Transverse colon (tissue), 4 donors: ENCODE data around the gene FAM25G.
"Not testable (repeated sequence)": the region's sequence is repeated elsewhere in the genome, so short reads cannot be mapped to it uniquely, and the experiment has no call there.

ENCODE experiments used
- EP300 ChIP-seq: sonication (generic); formaldehyde crosslinking; IDR thresholded peaks from one replicate; pipeline ENCODE4 v1.6.1; 2017; ENCODE audit warnings: antibody characterized with exemption, low read depth
- POLR2A ChIP-seq: fragments of 450-650 bp; IDR thresholded peaks from one replicate; pipeline ENCODE4 v1.6.1; 2016; ENCODE audit warnings: antibody characterized with exemption, mild to moderate bottlenecking, moderate library complexity
- POLR2AphosphoS5 ChIP-seq, 3 donors: sonication (generic); formaldehyde crosslinking; IDR thresholded peaks; one replicate each; pipeline ENCODE4 v1.6.1; 2016; ENCODE audit warnings: antibody characterized with exemption in 3 of 3
- TF ChIP-seq, protein P1 (sequence below), 5 experiments: fragments of 200-600 bp in 3 of 5; fragments of 450-650 bp in 2 of 5; sonication (generic) in 3 of 5; IDR thresholded peaks; 1 replicate in 2 of 5; 2 replicates in 3 of 5; pipeline ENCODE4 v1.5.1; 2016 to 2017; ENCODE audit warnings: antibody characterized with exemption in 5 of 5, inconsistent platforms in 3 of 5, mild to moderate bottlenecking in 2 of 5, moderate library complexity in 1 of 5

DNA sequence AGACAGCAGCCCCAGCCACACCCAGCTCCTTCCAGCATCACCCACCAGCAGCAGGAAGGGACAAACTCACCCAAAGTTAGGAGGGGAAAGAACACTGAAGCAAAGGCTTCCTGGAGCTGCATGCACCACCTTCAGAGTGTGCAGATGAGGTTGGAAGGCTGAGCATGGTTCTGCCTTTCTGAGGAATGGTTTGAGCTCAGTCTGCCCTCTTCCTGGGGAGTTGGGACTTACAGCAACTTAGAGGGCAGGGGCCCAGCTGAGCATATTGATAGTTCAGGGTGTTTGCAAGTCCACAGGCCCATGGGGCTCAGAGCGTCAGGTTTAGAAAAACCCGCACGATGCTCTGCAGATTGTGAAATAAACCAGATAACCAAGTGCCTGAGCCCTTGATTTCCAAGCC, 11.4 kb downstream of the FAM25G start:
- TF ChIP-seq, protein P1, sequence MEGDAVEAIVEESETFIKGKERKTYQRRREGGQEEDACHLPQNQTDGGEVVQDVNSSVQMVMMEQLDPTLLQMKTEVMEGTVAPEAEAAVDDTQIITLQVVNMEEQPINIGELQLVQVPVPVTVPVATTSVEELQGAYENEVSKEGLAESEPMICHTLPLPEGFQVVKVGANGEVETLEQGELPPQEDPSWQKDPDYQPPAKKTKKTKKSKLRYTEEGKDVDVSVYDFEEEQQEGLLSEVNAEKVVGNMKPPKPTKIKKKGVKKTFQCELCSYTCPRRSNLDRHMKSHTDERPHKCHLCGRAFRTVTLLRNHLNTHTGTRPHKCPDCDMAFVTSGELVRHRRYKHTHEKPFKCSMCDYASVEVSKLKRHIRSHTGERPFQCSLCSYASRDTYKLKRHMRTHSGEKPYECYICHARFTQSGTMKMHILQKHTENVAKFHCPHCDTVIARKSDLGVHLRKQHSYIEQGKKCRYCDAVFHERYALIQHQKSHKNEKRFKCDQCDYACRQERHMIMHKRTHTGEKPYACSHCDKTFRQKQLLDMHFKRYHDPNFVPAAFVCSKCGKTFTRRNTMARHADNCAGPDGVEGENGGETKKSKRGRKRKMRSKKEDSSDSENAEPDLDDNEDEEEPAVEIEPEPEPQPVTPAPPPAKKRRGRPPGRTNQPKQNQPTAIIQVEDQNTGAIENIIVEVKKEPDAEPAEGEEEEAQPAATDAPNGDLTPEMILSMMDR (IDR thresholded peaks at IDR 0.05): not testable (repeated sequence)
- TF ChIP-seq EP300; POLR2AphosphoS5 (IDR thresholded peaks at IDR 0.05); POLR2A: not testable (repeated sequence)
